Measurements from ENCODE around the gene LYSET. TPM values are rescaled to one million over a fixed set of nuclear protein-coding genes. Genes with fewer than 3 reads are reported as not detected.
"Not testable (repeated sequence)": the region's sequence is repeated elsewhere in the genome, so short reads cannot be mapped to it uniquely, and the experiment has no call there.

Gene LYSET
- total RNA-seq, 1 experiment from 2014 or later, result 14.3 TPM

GRCh38 chr14:93155667-93156066, 29.4 kb upstream of the LYSET start:
- H3K4me1 ChIP-seq (replicated peaks; ENCODE audit: insufficient read depth), result peaks cover 15% of the 10 kb centered on the region; the same call in 1 of the 2 replicates
- H3K36me3 ChIP-seq (ENCODE audit: low read depth), result no peaks in the 10 kb centered on the region
- H3K9me2 ChIP-seq (ENCODE audit: insufficient read depth), result no peaks in the 10 kb centered on the region
- H3K4me3 ChIP-seq, result no peak overlapping the region
- no peaks in the 10 kb centered on the region for H3K9me3 ChIP-seq (ENCODE audit: insufficient read depth, low read depth)
- DNase-seq, result peak in 1 of 2 experiments; percentile 52
- H3K27ac ChIP-seq, result no peak overlapping the region
- no TSS peak for BruUV-seq (replicated peaks)
- no peaks in the 10 kb centered on the region for H3K27me3 ChIP-seq (ENCODE audit: insufficient read depth, low read depth)
- intact Hi-C loops (cut with micrococcal nuclease; ENCODE audit: unreplicated experiment), result no loop called here
- H4K20me1 ChIP-seq (ENCODE audit: insufficient read depth), result no peaks in the 10 kb centered on the region
- no peak overlapping the region for H2AFZ ChIP-seq
- H3K79me2 ChIP-seq (ENCODE audit: low read depth), result no peaks in the 10 kb centered on the region
- POLR2A ChIA-PET (ENCODE audit: unreplicated experiment), result no interaction called here
- no peaks in the 10 kb centered on the region for H3F3A ChIP-seq (ENCODE audit: insufficient read depth, low read depth)
- CTCF ChIA-PET, result no interaction called here
- TF ChIP-seq EZH2 (IDR thresholded peaks at IDR 0.05; ENCODE audit: low read depth) (no peak), CTCF (conservative IDR thresholded peaks at IDR 0.05) (no peak)
- no peak overlapping the region for H3K4me2 ChIP-seq

- CTCF ChIA-PET, result interaction anchor here (0.7 kb wide), 1 partner anchor 511 kb away, joined by 6 read pairs; no protein-coding TSS in a partner anchor
- no peaks in the 10 kb centered on the region for H3K36me3 ChIP-seq (ENCODE audit: low read depth)
- TF ChIP-seq CTCF (conservative IDR thresholded peaks at IDR 0.05), result no peak
- TF ChIP-seq EZH2 (IDR thresholded peaks at IDR 0.05; ENCODE audit: low read depth), result no peak
- POLR2A ChIA-PET (ENCODE audit: unreplicated experiment), result no interaction called here
- no peaks in the 10 kb centered on the region for H3K9me3 ChIP-seq (ENCODE audit: insufficient read depth, low read depth)
- intact Hi-C loops (cut with micrococcal nuclease; ENCODE audit: unreplicated experiment), result no loop called here
- no peak overlapping the region for H3K27ac ChIP-seq
- no peak overlapping the region for H3K4me2 ChIP-seq
- H2AFZ ChIP-seq, result no peak overlapping the region
- H3K4me3 ChIP-seq, result no peak overlapping the region
- no peaks in the 10 kb centered on the region for H3K27me3 ChIP-seq (ENCODE audit: insufficient read depth, low read depth)
- H3F3A ChIP-seq (ENCODE audit: insufficient read depth, low read depth), result no peaks in the 10 kb centered on the region
- no peaks in the 10 kb centered on the region for H4K20me1 ChIP-seq (ENCODE audit: insufficient read depth)
- peaks cover 7% of the 10 kb centered on the region; the same call in 1 of the 2 replicates for H3K4me1 ChIP-seq (replicated peaks; ENCODE audit: insufficient read depth)
- BruUV-seq (replicated peaks), result no TSS peak
- DNase-seq, result no peak
- no peaks in the 10 kb centered on the region for H3K79me2 ChIP-seq (ENCODE audit: low read depth)
- no peaks in the 10 kb centered on the region for H3K9me2 ChIP-seq (ENCODE audit: insufficient read depth)
Observed at GRCh38 chr14:93156693-93157369, 28.3 kb upstream of the LYSET start.

GRCh38 chr14:93158349-93158748, 26.8 kb upstream of the LYSET start:
- H3K4me2 ChIP-seq; H3K27me3 ChIP-seq (ENCODE audit: insufficient read depth, low read depth); H3K9me2 ChIP-seq (ENCODE audit: insufficient read depth); H3K9me3 ChIP-seq (ENCODE audit: insufficient read depth, low read depth); H3F3A ChIP-seq (ENCODE audit: insufficient read depth, low read depth); H2AFZ ChIP-seq; H3K36me3 ChIP-seq (ENCODE audit: low read depth); H3K4me3 ChIP-seq; H3K79me2 ChIP-seq (ENCODE audit: low read depth); BruUV-seq (replicated peaks); DNase-seq; CTCF ChIA-PET; H3K27ac ChIP-seq; H4K20me1 ChIP-seq (ENCODE audit: insufficient read depth); H3K4me1 ChIP-seq (replicated peaks; ENCODE audit: insufficient read depth); POLR2A ChIA-PET (ENCODE audit: unreplicated experiment); intact Hi-C loops (cut with micrococcal nuclease; ENCODE audit: unreplicated experiment): not testable (repeated sequence)

- BruUV-seq (replicated peaks); H3K9me2 ChIP-seq (ENCODE audit: insufficient read depth); H3K27ac ChIP-seq; DNase-seq; POLR2A ChIA-PET (ENCODE audit: unreplicated experiment); H3K9me3 ChIP-seq (ENCODE audit: insufficient read depth, low read depth); H3K4me1 ChIP-seq (replicated peaks; ENCODE audit: insufficient read depth); H3K4me3 ChIP-seq; H2AFZ ChIP-seq; intact Hi-C loops (cut with micrococcal nuclease; ENCODE audit: unreplicated experiment); H3K79me2 ChIP-seq (ENCODE audit: low read depth); H3F3A ChIP-seq (ENCODE audit: insufficient read depth, low read depth); H3K36me3 ChIP-seq (ENCODE audit: low read depth); H3K27me3 ChIP-seq (ENCODE audit: insufficient read depth, low read depth); H4K20me1 ChIP-seq (ENCODE audit: insufficient read depth); H3K4me2 ChIP-seq: not testable (repeated sequence)
- CTCF ChIA-PET, result interaction anchor here (0.7 to 0.8 kb wide), 4 partner anchors 12 to 783 kb away, joined by 5 to 12 read pairs (median 5); no protein-coding TSS in a partner anchor
Observed at GRCh38 chr14:93159625-93160352, 25.3 kb upstream of the LYSET start.

Data from PC-9 (cell line).